GM12878 (cell line): ENCODE measurements around the gene STBD1. TPM values are rescaled to one million over a fixed set of nuclear protein-coding genes. Genes with fewer than 3 reads are reported as not detected.
A peak's percentile ranks its signal among the peaks of the same experiment; 100 is the strongest.

Experiments used
- ASH2L ChIP-seq: fragments of 300-600, 200-600 bp; sonication (generic); IDR thresholded peaks from 2 replicates; pipeline ENCODE4 v1.6.1; 2017; ENCODE audit warnings: low read depth, mild to moderate bottlenecking, borderline replicate concordance
- ATF7 ChIP-seq: fragments of 450-650 bp; IDR thresholded peaks from 2 replicates; pipeline ENCODE4 v1.6.1; 2016; ENCODE audit warnings: low read depth, mild to moderate bottlenecking
- CBFB ChIP-seq: IDR thresholded peaks from 2 replicates; pipeline ENCODE4 v1.6.1; 2016; ENCODE audit warnings: antibody characterized with exemption, low read depth
- CEBPZ ChIP-seq: fragments of 150-350 bp; IDR thresholded peaks from 2 replicates; pipeline ENCODE4 v1.6.1; 2016; ENCODE audit warnings: low read depth, low read length
- ELK1 ChIP-seq: IDR thresholded peaks from 2 replicates; pipeline ENCODE4 v1.6.1; 2012; ENCODE audit warnings: low read depth, low read length, improper control_type of control experiment
- RELA ChIP-seq: fragments of 450-650 bp; IDR thresholded peaks from 2 replicates; pipeline ENCODE4 v1.8.0; 2014; ENCODE audit warnings: borderline replicate concordance; ENCODE audit not compliant: partially characterized antibody
- SKIL ChIP-seq: fragments of 450-650 bp; IDR thresholded peaks from 2 replicates; pipeline ENCODE4 v1.6.1; 2017; ENCODE audit warnings: mild to moderate bottlenecking, low read depth, inconsistent platforms; ENCODE audit not compliant: poor library complexity, severe bottlenecking
- TCF3 ChIP-seq: IDR thresholded peaks from 2 replicates; pipeline ENCODE4 v1.6.1; 2012; ENCODE audit warnings: low read depth, mild to moderate bottlenecking, low read length, borderline replicate concordance; ENCODE audit not compliant: insufficient read depth
- ZNF592 ChIP-seq: fragments of 450-650 bp; IDR thresholded peaks from 2 replicates; pipeline ENCODE4 v1.6.1; 2017; ENCODE audit warnings: mild to moderate bottlenecking, moderate library complexity
- ZNF687 ChIP-seq: fragments of 450-650 bp; IDR thresholded peaks from 2 replicates; pipeline ENCODE4 v1.6.1; 2017; ENCODE audit warnings: mild to moderate bottlenecking, moderate library complexity
- polyA plus RNA-seq, 11 experiments: library from polyadenylated mRNA; depleted of rRNA in 4 of 11; unstranded in 6 of 11; stranded (reverse) in 5 of 11; fragments of >200 nt; fragmentation: Nextera tagmentation in 4 of 11; fragmentation: Illumina TruSeq in 1 of 11; extraction: Ambion mirVana in 4 of 11; extraction: Trizol in 1 of 11; gene quantifications; 1 replicate in 1 of 11; 2 replicates in 10 of 11; pipeline versions ENCODE4 v1.2.1 to v1.2.3, GENCODE V29; 2011 to 2016; ENCODE audit warnings: inconsistent platforms in 2 of 11, missing spikeins in 2 of 11, low read depth in 1 of 11
- total RNA-seq, 4 experiments: library from RNA; depleted of rRNA in 3 of 4; stranded (reverse); fragments of >200 nt in 3 of 4; fragmentation: Illumina TruSeq in 1 of 4; extraction: Trizol in 1 of 4; gene quantifications; 2 replicates each; pipeline versions ENCODE4 v1.2.1 to v1.2.3, GENCODE V29; 2013 to 2021
- TF ChIP-seq, protein P1 (sequence below): IDR thresholded peaks from 2 replicates; pipeline ENCODE4 v1.6.1; 2012; ENCODE audit warnings: low read depth, low read length, improper control_type of control experiment

The STBD1 gene
- total and polyA plus RNA-seq, 10 of the 15 experiments (the other 5 are each of a cell fraction or from before 2014, with no cell fraction given): 0.04 to 0.10 (median 0.05) TPM; not detected in 7

- TF ChIP-seq CBFB (peak; percentile 66; the same call in 1 of the 2 replicates), ZNF592 (no peak), ZNF687 (no peak), RELA (no peak), CEBPZ (no peak), ASH2L (no peak), TCF3 (peak; percentile 81; the same call in 1 of the 2 replicates), ATF7 (peak; percentile 77), ELK1 (no peak), SKIL (peak; percentile 34)
- TF ChIP-seq, protein P1, sequence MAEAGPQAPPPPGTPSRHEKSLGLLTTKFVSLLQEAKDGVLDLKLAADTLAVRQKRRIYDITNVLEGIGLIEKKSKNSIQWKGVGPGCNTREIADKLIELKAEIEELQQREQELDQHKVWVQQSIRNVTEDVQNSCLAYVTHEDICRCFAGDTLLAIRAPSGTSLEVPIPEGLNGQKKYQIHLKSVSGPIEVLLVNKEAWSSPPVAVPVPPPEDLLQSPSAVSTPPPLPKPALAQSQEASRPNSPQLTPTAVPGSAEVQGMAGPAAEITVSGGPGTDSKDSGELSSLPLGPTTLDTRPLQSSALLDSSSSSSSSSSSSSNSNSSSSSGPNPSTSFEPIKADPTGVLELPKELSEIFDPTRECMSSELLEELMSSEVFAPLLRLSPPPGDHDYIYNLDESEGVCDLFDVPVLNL: no peak
Observed at GRCh38 chr4:76301068-76301774, 5.3 kb upstream of the STBD1 start (continued).
